ENCODE measurements around the gene BOD1.

The BOD1 gene

DNA sequence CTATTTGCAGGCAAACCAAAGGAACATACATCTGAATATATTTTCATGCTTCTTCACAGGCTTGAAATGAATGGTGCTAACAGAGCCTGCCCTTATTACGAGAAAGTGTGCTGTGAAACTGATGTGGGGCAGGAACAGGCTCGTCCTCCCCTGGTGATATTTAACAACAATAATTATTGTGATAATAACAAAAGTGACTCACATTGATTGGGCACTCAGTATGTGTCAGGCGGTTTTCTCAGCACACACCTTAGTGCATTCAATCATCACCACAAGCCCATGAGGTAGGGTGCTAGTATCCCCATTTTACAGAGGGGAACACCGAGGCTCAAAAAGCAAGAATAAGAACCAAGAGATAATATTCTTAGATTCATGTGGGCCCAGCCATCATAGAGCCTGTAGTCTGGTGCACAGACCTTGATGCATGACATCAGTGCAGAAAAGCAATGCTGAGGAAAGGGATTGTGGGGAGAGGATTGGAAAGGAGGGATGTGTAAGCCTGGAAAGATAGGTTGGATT, 18.1 kb upstream of the BOD1 start:
- DNase-seq (ENCODE audit: low read depth, low spot score) = no peak
- no peak overlapping the region for H3K27ac ChIP-seq
- H3K36me3 ChIP-seq (ENCODE audit: insufficient read depth, low read length) = no peaks in the 10 kb centered on the region
- no peaks in the 10 kb centered on the region for H3K9me3 ChIP-seq (ENCODE audit: low read depth, low read length)
- no peak overlapping the region for H3K9ac ChIP-seq (ENCODE audit: insufficient read length)
- no peak overlapping the region for H3K4me3 ChIP-seq
- TF ChIP-seq EZH2 (IDR thresholded peaks at IDR 0.05) = no peak
- TF ChIP-seq FOXP2 (optimal IDR thresholded peaks at IDR 0.05; ENCODE audit: control extremely low read depth, extremely low read length, insufficient read depth) = no peak
- no peak for TF ChIP-seq POLR2AphosphoS5 (IDR thresholded peaks at IDR 0.05; ENCODE audit: borderline replicate concordance, low read depth, low read length)

DNA sequence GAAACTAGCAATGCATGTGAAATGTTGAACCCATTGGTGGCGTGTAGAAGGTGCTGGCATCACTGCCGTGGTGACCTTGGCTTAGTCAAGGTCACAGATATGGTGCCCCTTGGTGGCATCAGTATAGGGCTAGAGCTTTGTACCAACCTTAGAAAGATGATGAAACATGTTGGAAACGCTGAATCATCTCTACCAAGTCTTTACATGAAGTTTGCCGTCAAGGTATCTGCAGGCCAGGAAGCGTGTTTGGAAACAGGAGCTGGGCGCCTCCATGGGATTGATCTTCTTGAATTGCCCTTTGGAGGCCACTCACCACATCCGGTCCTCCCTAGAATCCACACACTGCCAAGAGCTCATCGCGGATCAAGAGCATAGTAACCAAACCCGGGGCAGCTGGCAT, 16.9 kb upstream of the BOD1 start:
- H3K27ac ChIP-seq = no peak overlapping the region
- no peak overlapping the region for H3K9ac ChIP-seq (ENCODE audit: insufficient read length)
- H3K9me3 ChIP-seq (ENCODE audit: low read depth, low read length) = no peaks in the 10 kb centered on the region
- H3K4me3 ChIP-seq = no peak overlapping the region
- no peaks in the 10 kb centered on the region for H3K36me3 ChIP-seq (ENCODE audit: insufficient read depth, low read length)
- no peak for DNase-seq (ENCODE audit: low read depth, low spot score)
- TF ChIP-seq POLR2AphosphoS5 (IDR thresholded peaks at IDR 0.05; ENCODE audit: borderline replicate concordance, low read depth, low read length) (no peak), FOXP2 (optimal IDR thresholded peaks at IDR 0.05; ENCODE audit: control extremely low read depth, extremely low read length, insufficient read depth) (no peak), EZH2 (IDR thresholded peaks at IDR 0.05) (no peak)

DNA sequence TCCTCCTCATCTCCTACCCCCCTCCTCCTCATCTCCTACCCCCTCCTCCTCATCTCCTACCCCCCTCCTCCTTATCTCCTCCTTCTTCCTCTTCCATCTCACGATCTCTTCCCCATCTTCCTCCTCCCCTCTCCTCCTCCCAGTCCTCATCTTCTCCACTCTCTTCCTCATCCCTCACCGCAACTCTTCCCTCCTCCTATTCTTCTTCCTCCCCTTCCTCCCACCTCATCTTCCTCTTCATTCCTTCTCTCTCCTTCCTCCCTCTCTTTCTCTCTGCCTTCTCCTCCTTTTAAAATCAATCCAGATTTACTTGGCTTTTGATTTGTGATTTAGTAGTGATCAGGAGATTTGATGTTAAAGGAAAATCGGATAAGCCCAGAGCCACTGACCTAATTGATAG, 15.0 kb upstream of the BOD1 start:
- no peaks in the 10 kb centered on the region for H3K9me3 ChIP-seq (ENCODE audit: low read depth, low read length)
- no peak for DNase-seq (ENCODE audit: low read depth, low spot score)
- H3K27ac ChIP-seq = no peak overlapping the region
- H3K9ac ChIP-seq (ENCODE audit: insufficient read length) = no peak overlapping the region
- TF ChIP-seq FOXP2 (optimal IDR thresholded peaks at IDR 0.05; ENCODE audit: control extremely low read depth, extremely low read length, insufficient read depth) = no peak
- TF ChIP-seq EZH2 (IDR thresholded peaks at IDR 0.05) = no peak
- TF ChIP-seq POLR2AphosphoS5 (IDR thresholded peaks at IDR 0.05; ENCODE audit: borderline replicate concordance, low read depth, low read length) = no peak
- no peak overlapping the region for H3K4me3 ChIP-seq
- no peaks in the 10 kb centered on the region for H3K36me3 ChIP-seq (ENCODE audit: insufficient read depth, low read length)

DNA sequence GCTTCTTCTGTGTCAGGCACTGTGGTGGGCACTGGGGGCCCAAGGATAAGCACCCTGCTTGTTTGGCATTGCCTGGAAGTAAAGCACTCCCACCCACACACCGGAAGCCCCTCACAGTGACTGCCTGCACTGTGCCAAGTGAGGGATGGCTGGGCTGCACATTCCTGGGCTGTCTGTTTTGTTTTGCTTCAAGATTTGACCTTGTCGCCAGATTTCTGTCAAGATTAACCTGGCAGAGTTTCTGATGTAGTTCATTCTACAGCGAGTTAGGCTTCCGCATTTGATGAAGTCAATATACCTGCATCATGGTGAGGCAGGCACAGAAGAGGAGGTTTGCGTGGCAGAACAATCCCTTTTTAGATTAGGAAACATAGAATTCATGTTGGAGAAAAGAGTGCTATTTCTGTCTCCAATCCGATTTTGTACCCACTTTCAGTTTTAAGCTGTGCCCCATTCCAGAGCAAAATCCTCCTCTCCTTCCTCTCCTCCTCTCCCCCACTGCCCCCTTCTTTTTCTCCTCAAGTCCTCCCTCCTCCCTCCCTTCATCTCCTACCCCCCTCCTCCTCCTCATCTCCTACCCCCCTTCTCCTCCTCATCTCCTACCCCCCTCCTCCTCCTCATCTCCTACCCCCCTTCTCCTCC, 14.4 kb upstream of the BOD1 start:
- DNase-seq (ENCODE audit: low read depth, low spot score) = no peak
- Histone ChIP-seq H3K4me3 (no peak overlapping the region), H3K9ac (ENCODE audit: insufficient read length) (no peak overlapping the region), H3K27ac (no peak overlapping the region), H3K36me3 (ENCODE audit: insufficient read depth, low read length) (no peaks in the 10 kb centered on the region), H3K9me3 (ENCODE audit: low read depth, low read length) (no peaks in the 10 kb centered on the region)
- no peak for TF ChIP-seq EZH2 (IDR thresholded peaks at IDR 0.05)
- no peak for TF ChIP-seq POLR2AphosphoS5 (IDR thresholded peaks at IDR 0.05; ENCODE audit: borderline replicate concordance, low read depth, low read length)
- no peak for TF ChIP-seq FOXP2 (optimal IDR thresholded peaks at IDR 0.05; ENCODE audit: control extremely low read depth, extremely low read length, insufficient read depth)

DNA sequence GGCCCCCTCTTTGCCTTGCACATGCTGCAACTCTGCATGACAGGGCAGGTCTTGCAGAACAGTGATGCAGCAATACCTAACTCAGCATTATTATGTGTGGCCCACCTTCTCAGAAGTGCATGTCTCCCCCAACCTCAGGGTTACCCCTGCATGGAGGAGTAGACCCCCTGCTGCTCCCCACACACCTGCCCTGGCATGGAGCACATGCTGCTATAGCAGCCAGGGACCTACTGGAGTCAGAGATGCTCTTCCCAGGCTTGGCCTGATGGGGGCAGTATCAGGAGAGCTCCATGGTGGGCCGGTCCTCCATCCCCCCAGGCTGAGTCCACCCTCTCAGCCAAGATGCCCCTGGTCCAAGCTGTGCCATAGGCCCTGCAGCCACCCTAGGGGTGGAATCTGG, 13.2 kb upstream of the BOD1 start:
- no peaks in the 10 kb centered on the region for H3K36me3 ChIP-seq (ENCODE audit: insufficient read depth, low read length)
- H3K4me3 ChIP-seq = no peak overlapping the region
- H3K27ac ChIP-seq = no peak overlapping the region
- no peak for DNase-seq (ENCODE audit: low read depth, low spot score)
- H3K9me3 ChIP-seq (ENCODE audit: low read depth, low read length) = no peaks in the 10 kb centered on the region
- no peak overlapping the region for H3K9ac ChIP-seq (ENCODE audit: insufficient read length)
- TF ChIP-seq EZH2 (IDR thresholded peaks at IDR 0.05) (no peak), POLR2AphosphoS5 (IDR thresholded peaks at IDR 0.05; ENCODE audit: borderline replicate concordance, low read depth, low read length) (no peak), FOXP2 (optimal IDR thresholded peaks at IDR 0.05; ENCODE audit: control extremely low read depth, extremely low read length, insufficient read depth) (no peak)

DNA sequence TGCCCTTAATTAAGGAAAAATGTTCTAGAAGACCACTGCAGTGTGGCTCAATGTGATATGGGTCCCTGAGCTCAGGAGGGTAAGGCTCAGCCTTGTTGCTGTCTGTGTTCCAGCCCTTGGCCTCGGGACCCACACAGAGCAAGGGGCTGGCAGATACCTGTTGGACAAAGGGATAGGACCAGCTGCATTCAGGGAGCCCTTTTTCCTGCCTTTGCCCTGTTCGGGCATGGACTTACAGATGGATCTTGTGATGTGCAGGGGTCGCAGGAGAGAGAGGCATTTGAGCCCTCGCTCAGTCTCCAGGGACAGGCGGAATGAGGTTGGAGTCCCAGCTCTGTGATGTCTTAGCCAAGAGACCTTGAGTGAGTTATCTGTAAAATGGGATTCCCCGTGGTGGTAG, 12.1 kb upstream of the BOD1 start:
- TF ChIP-seq EZH2 (IDR thresholded peaks at IDR 0.05) (no peak), FOXP2 (optimal IDR thresholded peaks at IDR 0.05; ENCODE audit: control extremely low read depth, extremely low read length, insufficient read depth) (no peak), POLR2AphosphoS5 (IDR thresholded peaks at IDR 0.05; ENCODE audit: borderline replicate concordance, low read depth, low read length) (no peak)
- DNase-seq (ENCODE audit: low read depth, low spot score) = no peak
- Histone ChIP-seq H3K4me3 (no peak overlapping the region), H3K9me3 (ENCODE audit: low read depth, low read length) (no peaks in the 10 kb centered on the region), H3K36me3 (ENCODE audit: insufficient read depth, low read length) (no peaks in the 10 kb centered on the region), H3K9ac (ENCODE audit: insufficient read length) (no peak overlapping the region), H3K27ac (no peak overlapping the region)

DNA sequence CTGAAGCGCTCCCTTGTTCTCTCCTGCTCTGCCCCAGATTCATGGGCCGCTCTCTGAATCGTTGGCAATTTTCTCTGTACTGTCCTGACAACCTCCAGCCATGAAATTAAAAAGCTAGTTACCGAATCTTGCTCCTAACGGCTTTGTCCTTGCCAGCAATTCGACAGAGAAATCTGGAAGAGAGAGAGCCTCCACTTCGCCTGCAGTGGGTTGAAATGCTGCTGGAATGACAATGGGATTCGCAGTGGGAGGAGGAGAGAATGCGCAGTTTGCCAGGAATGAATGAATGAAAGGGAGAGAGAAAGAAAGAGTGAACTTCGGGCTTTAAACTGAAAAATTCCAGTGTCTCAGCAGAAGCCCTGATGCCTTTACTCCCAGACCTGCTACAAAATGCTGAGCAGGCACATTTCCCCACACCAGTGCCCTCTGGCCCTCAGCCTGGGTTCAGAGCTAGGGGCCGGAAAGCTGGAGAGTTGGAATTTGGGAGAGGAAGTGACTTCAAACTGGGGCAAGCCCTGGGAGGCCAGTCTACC, 11.5 kb upstream of the BOD1 start:
- no peaks in the 10 kb centered on the region for H3K36me3 ChIP-seq (ENCODE audit: insufficient read depth, low read length)
- H3K9me3 ChIP-seq (ENCODE audit: low read depth, low read length) = no peaks in the 10 kb centered on the region
- peak overlapping the region; percentile 51 for H3K9ac ChIP-seq (ENCODE audit: insufficient read length)
- TF ChIP-seq FOXP2 (optimal IDR thresholded peaks at IDR 0.05; ENCODE audit: control extremely low read depth, extremely low read length, insufficient read depth) = no peak
- no peak for TF ChIP-seq POLR2AphosphoS5 (IDR thresholded peaks at IDR 0.05; ENCODE audit: borderline replicate concordance, low read depth, low read length)
- TF ChIP-seq EZH2 (IDR thresholded peaks at IDR 0.05) = no peak
- no peak overlapping the region for H3K27ac ChIP-seq
- no peak overlapping the region; the same call in 1 of the 2 replicates for H3K4me3 ChIP-seq
- DNase-seq (ENCODE audit: low read depth, low spot score) = no peak

DNA sequence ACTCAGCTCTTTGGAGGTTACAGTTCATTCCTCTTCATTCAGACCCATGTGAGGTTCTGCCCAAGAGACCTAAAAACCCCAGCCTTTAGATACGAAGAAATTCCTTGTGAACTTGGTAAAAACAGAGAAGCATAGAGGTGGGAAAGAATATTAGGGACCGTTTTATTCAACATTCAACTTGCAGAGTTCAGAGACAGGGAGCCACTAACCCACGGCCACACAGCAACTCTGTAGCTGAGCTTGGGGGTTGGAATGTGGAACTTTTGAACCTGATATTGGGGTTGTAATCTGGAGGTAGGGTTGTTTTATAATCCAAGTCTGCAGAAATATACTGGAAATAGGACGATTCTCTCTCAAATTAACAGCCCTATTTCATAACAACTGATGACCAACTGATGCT, 10.8 kb upstream of the BOD1 start:
- no peak overlapping the region for H3K4me3 ChIP-seq
- H3K36me3 ChIP-seq (ENCODE audit: insufficient read depth, low read length) = no peaks in the 10 kb centered on the region
- no peak overlapping the region for H3K27ac ChIP-seq
- H3K9me3 ChIP-seq (ENCODE audit: low read depth, low read length) = no peaks in the 10 kb centered on the region
- H3K9ac ChIP-seq (ENCODE audit: insufficient read length) = no peak overlapping the region
- no peak for TF ChIP-seq EZH2 (IDR thresholded peaks at IDR 0.05)
- TF ChIP-seq FOXP2 (optimal IDR thresholded peaks at IDR 0.05; ENCODE audit: control extremely low read depth, extremely low read length, insufficient read depth) = no peak
- TF ChIP-seq POLR2AphosphoS5 (IDR thresholded peaks at IDR 0.05; ENCODE audit: borderline replicate concordance, low read depth, low read length) = no peak
- no peak for DNase-seq (ENCODE audit: low read depth, low spot score)

DNA sequence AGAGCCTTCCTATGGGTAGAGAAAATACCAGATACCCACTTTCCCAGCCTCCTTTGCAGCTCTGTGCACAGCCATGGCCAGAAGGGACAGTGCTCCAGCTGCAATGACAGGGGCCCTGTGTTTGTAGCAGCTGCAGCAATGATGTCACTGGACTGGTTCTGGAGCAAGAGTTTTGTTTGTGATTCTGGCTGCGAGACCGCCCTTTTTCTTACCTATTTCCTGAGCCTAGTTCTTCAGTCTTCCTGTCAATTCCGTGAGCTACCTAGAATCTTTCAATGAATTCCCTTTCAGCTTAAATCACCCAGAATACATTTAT, 10.0 kb upstream of the BOD1 start:
- TF ChIP-seq POLR2AphosphoS5 (IDR thresholded peaks at IDR 0.05; ENCODE audit: borderline replicate concordance, low read depth, low read length) (no peak), FOXP2 (optimal IDR thresholded peaks at IDR 0.05; ENCODE audit: control extremely low read depth, extremely low read length, insufficient read depth) (no peak), EZH2 (IDR thresholded peaks at IDR 0.05) (no peak)
- no peaks in the 10 kb centered on the region for H3K9me3 ChIP-seq (ENCODE audit: low read depth, low read length)
- no peak overlapping the region for H3K4me3 ChIP-seq
- no peak for DNase-seq (ENCODE audit: low read depth, low spot score)
- H3K9ac ChIP-seq (ENCODE audit: insufficient read length) = no peak overlapping the region
- H3K36me3 ChIP-seq (ENCODE audit: insufficient read depth, low read length) = no peaks in the 10 kb centered on the region
- H3K27ac ChIP-seq = no peak overlapping the region

All from SK-N-MC (cell line).